Activated CD8-positive, alpha-beta memory T cell treated with anti-CD3 and anti-CD28 coated beads for 48 hours (primary cell): ENCODE measurements around the gene AFF3.
"Not testable (repeated sequence)": the region's sequence is repeated elsewhere in the genome, so short reads cannot be mapped to it uniquely, and the experiment has no call there.

Experiments used
- DNase-seq, 3 experiments: peaks; one replicate each; pipeline ENCODE4 v3.0.0-alpha.2; 2020; ENCODE audit warnings: low read depth in 2 of 3, low spot score in 2 of 3

AFF3 gene

DNA sequence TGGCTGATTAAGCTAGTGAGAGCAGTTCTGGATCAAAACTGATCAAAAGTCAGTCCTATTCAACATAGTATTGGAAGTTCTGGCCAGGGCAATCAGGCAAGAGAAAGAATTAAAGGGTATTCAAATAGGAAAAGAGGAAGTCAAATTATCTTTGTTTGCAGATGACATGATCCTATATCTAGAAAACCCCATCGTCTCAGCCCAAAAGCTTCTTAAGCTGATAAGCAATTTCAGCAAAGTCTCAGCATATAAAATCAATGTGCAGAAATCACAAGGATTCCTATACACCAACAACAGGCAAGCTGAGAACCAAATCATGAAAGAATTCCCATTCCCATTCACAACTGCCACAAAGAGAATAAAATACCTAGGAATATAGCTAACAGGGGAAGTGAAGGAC, 368.7 kb downstream of the AFF3 start:
- DNase-seq = not testable (repeated sequence)

DNA sequence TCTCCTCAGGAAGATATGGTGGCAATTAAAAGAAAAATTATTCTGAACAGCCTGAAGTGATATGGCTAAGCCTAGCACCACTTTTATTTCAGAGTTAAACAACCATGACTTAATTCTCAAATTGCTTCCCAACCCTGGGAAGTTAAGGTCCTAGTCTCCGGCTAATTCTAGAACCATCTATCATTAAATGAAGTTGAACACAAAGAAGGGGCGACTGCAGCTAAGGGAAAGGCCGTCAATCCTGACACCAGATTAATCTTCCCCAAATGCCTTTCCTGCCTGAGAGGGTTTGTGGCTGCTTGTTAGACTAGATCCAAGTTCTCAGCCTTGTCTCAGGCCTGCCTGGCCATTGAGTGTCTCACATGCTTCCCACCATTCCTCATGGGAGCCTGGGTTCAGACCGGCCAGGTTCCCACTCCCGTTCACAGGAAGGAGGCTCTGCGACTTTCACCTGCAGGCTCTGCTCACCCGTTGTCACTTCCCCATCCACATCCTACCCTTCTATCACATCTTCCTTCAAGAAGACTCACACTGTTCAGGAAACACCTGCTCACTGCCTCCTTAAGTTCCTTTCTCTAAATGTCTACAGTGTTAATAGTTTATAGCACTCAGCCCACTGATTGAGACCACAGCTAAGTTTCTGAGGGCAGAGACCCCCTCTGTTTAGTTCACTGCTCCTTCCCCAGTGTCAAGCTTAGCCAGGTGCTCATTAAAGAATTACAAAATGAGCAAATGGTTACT, 369.6 kb downstream of the AFF3 start:
- DNase-seq = no peak

DNA sequence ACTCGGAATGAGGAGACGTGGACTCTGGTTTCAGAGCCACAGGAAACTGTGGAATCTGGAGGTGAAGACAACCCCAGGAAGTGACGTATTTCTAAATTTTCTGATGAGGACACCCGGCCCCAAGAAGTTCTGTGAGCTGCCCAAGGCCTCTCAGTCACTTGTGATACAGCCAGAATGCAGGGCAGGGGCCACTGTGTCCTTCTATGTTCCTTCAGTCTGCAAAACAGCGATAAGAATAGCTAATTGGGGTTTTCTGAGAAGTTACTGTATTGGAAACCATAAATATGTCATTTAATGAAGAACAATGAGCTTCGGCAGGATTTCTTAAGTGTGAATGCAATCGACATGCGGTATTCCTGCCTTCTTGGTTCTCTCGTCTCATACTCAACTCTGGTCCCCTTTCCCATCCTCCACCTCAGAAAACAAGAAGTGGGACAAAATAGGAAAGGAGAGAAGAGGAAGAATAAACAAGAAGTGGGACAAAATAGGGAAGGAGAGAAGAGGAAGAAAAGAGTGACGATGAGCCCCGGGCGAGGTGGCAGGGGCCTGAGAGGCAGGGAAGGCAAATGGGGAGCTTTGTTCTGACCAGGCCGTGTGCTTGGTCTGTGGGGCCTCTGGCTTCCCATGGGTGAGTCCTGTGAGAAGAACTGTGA, 370.6 kb downstream of the AFF3 start:
- no peak for DNase-seq

DNA sequence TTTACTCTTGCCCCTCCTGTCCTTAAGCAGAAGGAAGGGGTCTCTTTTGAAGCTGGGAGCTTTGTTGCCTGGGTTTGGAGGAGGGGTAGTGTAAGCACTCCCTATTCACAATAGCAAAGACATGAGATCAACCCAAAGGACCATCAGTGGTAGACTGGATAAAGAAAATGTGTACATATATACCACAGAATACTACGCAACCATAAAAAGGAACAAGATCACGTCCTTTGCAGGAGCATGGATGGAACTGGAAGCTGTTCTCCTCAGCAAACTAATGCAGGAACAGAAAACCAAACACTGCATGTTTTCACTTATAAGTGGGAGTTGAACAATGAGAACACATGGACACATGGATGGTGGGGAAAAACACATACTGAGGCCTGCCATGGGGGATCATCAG, 371.5 kb downstream of the AFF3 start:
- DNase-seq = no peak

DNA sequence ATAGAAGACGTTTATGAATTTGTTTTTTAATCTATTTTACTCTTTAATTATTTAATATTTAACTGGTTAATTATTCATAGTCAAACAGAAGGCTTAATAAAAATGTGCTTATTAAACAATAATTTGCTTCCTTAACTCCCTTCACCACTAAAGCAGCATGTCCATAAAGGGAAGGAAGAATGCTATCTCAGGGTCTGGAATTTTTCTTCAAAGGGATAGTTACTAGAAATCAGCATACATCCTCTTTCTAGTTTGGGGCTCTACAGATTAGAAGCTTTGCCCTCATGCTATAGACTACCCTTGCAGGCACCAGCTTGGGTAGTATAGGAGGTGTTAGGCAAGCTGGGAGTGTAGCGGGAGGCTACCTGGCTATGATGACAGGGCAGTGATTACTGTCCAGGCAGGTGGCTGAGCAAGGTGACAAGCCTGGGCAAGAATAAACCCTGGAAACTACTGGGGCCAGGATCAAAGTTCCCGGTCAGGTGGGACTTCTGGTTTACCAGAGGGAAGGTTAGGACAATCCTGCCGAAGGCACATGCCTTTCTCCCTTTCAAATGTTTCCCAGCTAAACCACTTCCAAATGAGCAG, 376.6 kb downstream of the AFF3 start:
- no peak for DNase-seq

DNA sequence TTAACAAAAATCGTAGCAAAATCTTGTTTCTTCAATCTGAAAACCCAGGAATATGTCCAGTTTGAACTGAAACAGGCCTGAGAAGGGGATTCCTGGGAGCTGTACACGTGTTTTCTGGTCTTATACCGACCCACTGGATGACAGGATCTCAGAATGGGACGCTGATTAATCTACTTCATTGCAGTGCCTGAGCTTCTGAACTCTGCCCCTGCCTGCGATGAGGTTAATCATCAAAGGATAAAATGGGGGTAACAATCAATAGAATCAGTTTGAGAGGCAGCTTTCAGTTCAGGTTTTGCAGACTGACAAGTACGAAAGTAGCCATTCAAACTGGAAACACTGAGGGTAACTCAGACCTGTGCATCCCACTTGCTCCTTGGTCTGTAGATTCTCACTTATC, 378.6 kb downstream of the AFF3 start:
- no peak for DNase-seq

DNA sequence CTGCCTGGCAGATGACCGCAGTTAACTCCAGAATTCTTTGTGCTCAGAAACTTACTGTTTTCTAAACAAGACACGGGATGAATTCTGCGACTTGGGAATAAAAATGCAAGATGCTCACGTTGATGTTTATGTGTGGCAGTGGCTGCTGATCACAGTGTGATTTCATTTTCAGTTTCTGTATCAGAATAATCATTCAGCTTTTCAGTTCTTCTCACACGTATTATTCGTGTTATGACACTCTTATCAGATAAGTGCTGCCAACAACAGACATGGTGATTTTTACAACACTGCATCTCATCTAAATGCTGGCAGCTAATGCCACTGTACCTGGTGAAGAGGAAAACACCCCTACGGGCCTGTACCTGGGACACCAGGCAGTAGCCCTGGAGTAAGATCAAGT, 379.7 kb downstream of the AFF3 start:
- DNase-seq = no peak

DNA sequence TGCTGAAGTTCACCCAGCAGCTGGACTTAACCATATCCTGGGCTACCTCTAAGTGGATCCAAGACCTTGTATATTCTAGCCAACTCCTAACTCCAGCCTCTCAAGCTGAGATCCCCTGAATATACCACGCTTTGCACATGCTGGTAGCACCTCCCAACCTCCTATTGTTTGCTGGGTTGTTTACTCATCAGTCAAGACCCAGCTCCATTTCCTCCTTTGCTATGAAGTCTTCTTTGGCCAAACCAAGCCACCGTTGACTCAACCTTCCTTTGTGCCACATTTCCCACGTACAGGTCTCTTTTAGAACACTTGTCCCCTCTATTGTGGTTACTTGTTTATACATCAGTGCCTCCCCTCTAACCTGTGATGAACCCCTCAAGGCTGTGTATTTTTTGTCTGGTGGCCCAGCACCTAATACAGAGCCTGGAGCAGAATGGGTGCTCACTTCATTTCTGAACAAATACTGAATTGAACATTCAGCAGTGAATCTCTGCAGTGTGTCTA, 384.7 kb downstream of the AFF3 start:
- no peak for DNase-seq

DNA sequence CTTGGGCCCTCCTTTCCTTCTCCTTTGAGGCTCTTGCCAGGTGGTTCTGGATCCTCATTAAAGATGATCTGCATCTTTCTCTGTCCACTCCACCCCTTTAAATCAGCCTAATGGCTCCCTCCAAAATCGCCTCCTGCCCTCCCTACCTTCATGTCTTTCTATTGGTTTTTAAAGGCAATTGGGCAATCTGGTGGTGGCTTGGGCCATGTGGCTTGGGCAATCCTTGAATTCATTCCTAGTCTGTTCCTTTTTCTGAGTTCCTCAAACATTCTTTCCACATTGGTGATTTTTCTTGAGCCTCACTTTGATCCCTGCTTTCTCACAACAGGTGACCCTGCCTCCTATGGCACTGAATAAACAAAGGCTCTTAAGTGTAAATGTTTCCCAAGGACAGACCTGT, 386.3 kb downstream of the AFF3 start:
- no peak for DNase-seq

DNA sequence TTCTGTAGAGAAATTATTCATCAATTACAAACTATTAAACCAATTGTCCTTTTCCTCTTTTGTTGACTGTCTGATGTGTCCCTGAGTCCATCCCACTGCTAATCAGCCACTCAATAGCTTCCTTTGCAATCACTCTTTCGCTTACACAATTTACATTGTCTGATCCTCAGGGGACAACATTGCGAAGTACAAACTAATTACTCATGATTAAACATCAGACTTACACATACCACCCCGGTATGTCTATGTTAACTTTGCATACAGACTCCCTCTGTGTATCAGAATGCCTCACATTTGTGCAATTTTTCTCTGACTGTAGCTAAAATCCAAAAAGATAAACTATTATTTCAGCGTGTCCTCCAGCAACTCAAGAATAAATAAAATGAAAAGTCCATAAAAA, 388.2 kb downstream of the AFF3 start:
- DNase-seq = no peak

DNA sequence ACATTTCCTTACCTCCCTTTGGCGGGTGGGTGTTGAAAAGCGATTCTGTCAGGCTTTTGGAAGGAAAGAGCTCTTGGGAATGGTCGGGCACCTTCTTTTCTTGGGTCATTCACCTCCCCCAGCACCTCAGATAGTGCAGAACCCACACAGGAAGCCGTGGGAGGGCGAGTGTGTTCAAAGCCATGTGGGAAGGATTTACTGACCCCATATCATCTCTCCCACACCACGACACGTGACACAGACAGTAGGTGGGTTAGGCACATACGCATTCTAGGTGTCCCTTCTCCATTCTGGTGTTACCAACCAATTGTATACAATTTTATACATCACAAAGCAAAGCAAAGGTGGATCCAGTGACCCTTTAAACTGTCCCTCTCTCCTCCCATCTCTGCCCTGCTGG, 388.9 kb downstream of the AFF3 start:
- no peak for DNase-seq

DNA sequence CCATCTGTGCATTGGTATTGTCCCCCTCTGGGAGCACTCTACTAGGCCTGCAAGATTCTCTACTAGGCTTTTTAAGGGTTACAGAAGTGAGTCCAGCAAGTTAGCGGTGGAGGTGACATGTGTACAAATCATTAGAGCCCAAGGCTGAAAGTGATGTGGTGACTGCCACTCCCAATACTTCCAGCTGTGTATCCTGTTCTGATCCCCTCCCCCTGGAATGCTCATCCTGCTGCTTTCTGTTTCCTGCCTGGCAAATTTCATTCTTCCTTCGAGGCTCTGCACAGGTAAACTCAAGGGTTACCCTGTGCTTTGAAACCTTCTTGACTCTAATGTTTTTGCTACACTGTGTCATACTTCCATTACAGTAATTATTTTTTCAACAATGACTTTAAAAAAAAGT, 394.0 kb downstream of the AFF3 start:
- no peak for DNase-seq

DNA sequence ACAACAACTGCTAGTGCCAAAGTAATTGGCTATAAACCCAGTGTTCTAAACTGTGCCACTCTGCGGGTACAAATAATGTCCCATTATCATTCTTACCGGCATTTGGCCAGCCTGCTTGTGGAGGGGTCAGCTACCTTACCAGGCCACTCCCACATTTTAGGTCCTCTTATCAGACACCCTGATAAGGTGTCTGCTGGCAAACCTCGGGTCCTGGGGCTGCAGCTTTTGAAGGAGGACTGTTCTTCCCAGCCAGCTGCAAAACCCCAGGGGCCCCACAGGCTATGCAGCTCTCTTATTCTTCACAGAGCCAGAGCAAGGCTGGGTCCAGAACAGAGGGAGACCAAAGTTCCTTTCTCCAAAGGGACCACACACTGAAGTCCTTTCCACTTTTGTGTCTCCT, 394.5 kb downstream of the AFF3 start:
- DNase-seq = no peak

DNA sequence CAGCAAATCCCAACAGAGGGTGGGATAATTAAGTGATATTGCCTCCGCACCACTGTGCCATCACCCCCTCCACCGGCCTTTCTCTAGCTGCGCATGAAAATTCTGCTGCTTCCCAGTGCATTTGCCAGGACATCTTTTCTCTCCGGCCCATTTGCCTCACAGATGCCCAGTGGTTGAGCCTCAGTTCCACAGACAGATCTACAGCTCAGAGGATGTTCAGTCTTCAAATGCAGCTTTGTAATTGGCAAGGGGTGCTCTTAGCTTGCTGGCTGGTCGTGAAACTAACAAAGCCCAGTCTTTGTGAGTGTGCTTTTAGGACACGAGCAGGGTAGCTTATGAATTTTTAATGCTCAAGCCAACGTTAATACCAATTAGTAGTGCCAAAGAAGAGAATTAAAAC, 399.2 kb downstream of the AFF3 start:
- no peak for DNase-seq

DNA sequence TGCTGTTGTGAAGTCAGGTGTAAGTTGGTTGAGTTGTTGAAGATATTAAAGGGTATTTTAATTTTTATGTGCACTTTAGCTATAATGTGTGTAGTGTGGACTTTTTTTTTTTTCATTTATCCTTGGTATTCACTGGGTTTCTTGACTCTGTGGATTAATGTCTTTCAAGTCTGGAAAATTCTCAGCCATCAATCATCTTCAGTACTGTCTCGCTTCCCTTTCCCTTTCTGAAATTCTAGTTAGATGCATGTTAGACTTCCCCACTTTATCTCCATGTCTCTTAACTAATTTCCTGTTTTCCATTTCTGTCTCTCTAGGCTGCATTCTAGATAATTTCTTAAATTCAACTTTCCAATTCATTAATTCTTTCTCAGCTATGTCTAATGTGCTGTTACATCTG, 404.9 kb downstream of the AFF3 start:
- DNase-seq = no peak

DNA sequence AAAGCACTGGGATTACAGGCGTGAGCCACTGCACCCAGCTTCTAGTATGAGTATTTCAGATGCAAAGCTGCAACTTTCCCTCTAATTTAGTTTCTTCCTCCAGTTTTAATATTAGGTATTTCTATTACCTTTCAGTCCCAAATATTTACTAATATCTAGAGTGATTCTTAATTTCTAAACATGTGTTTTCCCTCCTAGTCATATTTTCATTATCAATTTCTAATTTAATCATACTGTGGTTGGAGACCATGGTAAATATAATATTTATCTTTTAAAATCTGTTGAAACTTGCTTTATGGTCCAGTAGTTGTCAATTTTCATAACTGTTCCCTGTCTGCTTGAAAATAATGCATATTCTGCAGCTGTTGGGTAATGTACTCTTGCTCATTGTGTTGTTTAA, 406.6 kb downstream of the AFF3 start:
- no peak for DNase-seq

DNA sequence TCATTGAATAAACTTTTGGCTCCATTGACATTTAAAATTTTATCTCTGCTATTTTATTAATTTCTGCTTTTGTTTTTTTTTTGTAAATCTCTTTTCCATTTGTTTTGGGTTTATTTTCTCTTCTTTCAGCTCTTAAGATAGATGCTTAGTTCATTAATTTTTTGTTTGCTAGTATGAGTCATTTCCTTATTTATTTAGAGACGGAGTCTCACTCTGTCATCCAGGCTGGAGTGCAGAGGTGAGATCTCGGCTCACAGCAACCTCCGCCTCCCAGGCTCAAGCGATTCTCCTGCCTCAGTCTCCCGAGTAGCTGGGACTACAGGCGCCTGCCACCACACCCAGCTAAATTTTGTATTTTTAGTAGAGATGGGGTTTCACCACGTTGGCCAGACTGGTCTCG, 407.1 kb downstream of the AFF3 start:
- DNase-seq = not testable (repeated sequence)

DNA sequence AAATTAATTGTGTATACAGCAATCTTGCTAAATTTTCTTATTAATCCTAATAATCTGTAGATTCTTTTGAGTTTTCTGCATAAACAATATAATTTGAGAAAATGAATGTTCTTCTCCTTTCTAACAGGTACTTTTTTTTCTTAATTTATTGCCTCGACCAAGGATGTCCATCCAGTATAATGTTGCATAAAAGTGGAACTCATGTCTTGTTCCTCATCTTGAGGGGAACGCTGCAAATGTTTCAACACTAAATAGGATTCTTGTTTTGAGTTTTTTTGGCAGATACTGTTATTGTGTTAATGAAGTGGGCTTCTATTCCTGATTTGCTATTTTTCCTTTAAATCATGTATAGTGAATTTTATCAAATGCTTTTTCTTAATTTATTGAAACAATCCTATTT, 408.2 kb downstream of the AFF3 start:
- no peak for DNase-seq

DNA sequence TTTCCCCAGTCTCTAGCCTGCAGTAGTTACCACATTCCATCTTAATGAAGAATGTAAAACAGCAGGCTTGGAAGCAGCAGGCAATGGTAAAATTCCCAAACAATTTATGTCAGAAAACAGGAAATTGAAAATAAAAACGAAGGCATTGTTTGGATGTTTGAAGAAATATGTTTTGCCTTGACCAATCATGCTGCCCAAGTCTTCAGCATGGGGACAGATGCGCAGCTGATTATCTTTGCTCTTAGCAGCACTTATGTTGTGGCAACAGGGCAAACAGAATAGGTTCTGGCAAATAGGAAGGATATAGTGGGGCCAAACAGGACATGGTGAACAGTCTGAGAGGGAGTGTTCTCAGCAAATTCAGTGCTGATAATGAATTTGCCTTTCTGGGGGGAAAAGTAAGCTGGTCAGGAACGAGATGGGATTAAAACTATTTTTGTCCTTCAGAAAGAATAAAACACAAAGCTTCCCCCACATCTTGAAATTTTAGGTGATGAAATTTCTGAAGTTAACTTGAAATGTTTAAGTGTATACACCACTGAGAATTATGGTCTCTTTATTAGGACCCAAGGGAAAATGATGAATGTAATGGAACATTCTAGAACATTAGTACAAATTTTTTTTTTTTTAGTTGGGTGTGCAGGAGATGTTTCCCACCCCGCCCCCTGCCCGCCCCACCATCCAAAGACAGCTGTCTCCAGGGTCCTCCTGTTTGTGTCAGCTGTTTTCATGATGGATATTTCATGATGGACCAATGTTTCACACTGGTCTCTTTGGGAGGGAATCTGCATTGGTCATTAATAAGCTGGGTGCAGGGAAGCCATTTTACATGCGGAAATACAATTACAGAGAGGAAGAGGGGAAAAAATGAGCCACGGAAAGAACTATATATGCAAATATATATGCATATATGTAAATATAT, 413.0 kb downstream of the AFF3 start:
- no peak for DNase-seq

DNA sequence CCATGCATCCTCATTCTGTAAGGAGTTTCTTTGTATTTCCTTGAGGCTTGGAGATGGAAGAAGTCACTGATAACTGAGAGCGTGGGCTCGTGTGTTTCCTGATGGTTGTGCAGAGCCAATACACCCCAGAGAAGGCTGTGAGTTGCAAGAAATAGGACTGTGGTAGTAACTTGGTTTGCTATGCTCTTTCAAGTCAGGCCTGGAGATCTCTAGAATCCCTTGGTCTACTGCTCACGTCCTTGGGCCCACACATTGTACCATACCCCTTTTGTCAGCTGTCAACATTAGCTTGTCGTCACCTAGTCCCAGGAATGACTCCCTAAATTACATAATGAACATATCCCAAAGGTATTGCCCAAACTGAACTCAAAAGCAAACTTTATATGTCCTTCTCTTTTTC, 414.2 kb downstream of the AFF3 start:
- DNase-seq = no peak

DNA sequence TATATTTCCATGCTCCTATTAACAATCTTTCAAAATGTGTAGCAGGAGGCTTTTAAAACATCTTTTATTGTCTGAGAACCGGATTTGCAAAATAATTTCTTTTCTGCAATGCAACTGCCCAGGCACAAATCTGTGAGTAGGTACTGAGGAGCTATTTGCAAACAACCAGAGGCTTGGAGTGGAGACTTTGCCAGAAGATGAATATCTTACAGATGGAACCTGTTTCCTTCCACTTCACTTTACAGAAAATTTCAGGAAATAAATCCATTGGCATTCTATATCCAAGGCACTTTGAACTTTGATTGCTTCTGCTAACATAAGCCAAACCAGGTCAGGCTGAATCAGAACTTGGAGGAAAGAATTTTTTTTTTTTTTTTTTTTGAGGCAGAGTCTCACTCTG, 415.2 kb downstream of the AFF3 start:
- no peak for DNase-seq
